AG08395 (cell line): ENCODE measurements around the gene NRXN2.
"Not testable (repeated sequence)": the region's sequence is repeated elsewhere in the genome, so short reads cannot be mapped to it uniquely, and the experiment has no call there.

Source experiments
- DNase-seq: peaks from one replicate; pipeline ENCODE4 v3.0.0; 2012; ENCODE audit warnings: mixed read lengths, low spot score

The NRXN2 gene

GRCh38 chr11:64674774-64675173 lies 48.2 kb downstream of the NRXN2 start:
- no peak for DNase-seq

GRCh38 chr11:64673279-64673678 lies 49.7 kb downstream of the NRXN2 start:
- no peak for DNase-seq

- DNase-seq = no peak
These were observed 50.1 kb downstream of the NRXN2 start for GRCh38 chr11:64672875-64673274.

GRCh38 chr11:64670975-64671374 lies 52.0 kb downstream of the NRXN2 start:
- DNase-seq = no peak

DNA sequence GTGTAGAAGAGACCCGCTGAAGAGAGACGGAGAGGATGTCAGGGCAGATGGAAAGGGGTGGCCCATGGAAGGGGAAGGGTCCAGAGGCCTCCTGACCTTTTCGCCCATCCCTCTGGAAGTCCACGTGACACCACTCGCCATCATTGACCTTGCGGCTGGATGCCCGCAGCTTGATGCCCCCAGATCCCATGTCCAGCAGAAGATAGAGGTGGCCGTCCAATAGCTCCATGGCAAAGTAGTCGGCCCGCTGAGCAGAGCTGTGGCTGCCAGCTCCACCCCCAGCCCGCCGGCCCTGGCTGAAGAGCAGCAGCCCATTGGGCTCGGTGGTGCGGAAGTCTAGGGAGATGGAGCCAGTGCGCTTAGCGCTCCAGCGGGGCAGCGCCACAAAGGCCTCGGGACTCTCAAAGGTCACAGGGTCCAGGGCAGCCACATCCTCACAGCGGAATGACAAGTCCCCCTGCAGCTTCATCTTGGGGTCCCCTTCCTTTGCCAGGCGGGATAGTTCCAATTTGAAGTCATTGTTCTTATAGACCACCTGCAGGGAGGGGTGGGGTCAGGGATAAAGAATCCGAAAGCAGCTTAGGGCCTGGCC lies 55.7 kb downstream of the NRXN2 start:
- DNase-seq = no peak

GRCh38 chr11:64665411-64665821 lies 57.6 kb downstream of the NRXN2 start:
- DNase-seq = no peak

DNA sequence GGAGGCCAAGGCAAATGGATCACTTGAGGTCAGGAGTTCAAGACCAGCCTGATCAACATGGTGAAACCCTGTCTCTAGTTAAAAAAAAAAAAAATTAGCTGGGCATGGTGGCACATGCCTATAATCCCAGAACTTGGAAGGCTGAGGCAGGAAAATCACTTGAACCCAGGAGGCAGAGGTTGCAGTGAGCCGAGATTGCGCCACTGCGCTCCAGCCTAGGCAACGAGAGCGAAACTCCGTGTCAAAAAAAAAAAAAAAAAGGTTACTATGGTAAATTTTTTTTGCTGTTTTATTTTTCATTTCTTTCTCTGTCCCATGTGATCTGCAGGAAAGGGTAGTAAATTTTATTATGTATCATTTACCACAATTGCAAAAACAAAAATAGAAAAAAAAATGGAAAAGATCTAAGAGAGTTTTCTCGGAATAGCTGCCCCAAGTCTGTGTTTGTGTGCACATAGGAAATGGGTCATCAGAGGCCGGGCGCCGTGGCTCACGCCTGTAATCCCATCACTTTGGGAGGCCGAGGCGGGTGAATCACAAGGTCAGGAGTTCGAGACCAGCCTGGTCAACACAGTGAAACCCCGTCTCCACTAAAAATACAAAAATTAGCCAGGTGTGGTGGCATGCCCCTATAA lies 58.6 kb downstream of the NRXN2 start:
- not testable (repeated sequence) for DNase-seq

DNA sequence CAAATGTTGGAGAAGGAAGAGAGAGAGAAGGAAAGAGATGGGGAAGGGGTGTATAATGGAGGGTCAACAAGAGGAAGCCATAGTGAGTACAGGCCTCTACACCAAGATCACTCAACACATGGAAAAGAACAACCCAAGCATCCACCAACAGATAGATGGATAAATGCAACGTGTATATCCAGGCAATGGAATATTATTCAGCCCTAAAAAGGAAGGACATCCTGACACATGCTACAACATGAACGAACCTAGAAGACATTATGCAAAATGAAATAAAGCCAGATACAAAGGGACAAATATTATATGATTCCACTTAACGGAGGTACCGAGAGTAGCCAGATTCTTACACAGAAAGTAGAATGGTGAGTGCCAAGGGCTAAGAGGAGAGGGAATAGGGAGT lies 59.3 kb downstream of the NRXN2 start:
- DNase-seq = no peak

- no peak for DNase-seq
These were observed 61.4 kb downstream of the NRXN2 start for GRCh38 chr11:64661614-64662013.

- DNase-seq = peak; percentile 86
These were observed 61.9 kb downstream of the NRXN2 start for GRCh38 chr11:64661146-64661545.

GRCh38 chr11:64660706-64661105 lies 62.3 kb downstream of the NRXN2 start:
- DNase-seq = no peak

GRCh38 chr11:64660205-64660604 lies 62.8 kb downstream of the NRXN2 start:
- DNase-seq = no peak

GRCh38 chr11:64659417-64660144 lies 63.4 kb downstream of the NRXN2 start:
- peak; percentile 95 for DNase-seq

GRCh38 chr11:64658265-64658664 lies 64.7 kb downstream of the NRXN2 start:
- no peak for DNase-seq

DNA sequence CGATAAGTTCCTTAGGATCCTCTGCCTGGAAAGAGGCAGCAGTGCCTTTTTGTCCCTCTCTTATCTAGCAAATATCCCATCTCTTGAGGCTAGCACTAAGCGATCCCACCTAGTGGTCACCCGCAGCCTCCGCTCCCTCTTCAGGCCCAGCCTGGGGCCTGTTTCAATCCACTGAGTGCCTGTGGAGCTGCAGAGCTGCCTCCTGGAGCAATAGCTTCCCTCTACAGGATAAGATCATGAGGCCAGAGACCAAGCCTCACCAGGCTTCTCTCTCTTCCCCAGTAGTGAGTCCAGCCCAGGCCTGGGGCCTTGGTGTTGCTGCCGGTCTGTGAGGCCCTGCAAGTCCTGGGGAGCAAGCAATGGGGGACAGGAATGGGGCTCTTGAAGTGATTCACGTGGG lies 66.1 kb downstream of the NRXN2 start:
- no peak for DNase-seq

- peak; percentile 26 for DNase-seq
These were observed 66.9 kb downstream of the NRXN2 start for GRCh38 chr11:64655941-64656601.

- DNase-seq = no peak
These were observed 67.9 kb downstream of the NRXN2 start for GRCh38 chr11:64654958-64655541.

DNA sequence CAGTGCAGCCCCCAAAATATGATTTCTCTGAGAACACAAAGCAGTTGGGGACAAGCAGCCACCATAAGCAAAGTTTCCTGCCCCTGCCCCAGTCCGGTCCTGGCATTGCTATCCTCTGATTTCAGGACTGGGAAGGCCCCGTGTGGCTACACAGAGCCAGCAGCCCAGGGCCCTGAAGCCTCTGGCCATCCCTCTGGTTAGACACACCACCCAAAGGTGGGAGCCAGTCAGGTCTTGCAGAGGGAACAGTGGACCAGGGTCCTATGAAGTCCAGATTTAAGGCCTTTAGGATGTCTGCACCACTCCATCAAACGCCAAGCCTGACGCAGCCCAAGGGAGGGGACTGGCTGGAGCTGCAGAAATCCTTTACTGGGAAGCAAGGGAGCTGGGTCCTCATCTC lies 68.6 kb downstream of the NRXN2 start:
- no peak for DNase-seq

DNA sequence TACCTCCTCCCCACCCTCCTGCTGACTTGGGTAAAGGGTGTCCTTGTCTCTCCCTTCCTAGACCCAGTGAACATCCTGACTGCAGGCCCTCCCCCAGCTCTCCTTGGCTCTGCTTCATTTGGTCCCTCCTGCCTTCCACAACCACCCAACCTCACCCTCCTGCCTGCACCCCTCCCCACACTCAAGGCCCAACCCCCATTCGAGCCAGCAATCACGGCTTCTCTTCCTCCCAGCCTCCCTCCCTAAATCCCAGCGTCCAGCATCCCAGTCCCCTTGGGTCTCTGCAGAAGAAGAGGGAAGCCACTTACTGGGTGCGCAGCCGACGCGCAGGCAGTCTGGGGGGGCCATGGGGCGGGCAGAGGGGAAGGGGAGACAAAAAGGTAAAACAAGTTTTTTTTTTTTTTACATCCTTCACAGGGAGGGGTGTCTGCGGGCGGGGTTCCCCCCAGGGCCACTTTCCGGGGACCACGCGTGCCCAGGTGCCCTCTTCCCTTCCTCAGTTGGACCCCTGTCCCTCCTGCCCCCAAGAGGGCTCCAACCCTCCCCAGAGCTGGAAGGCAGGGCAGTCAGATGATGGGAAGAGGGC lies 69.5 kb downstream of the NRXN2 start:
- no peak for DNase-seq

DNA sequence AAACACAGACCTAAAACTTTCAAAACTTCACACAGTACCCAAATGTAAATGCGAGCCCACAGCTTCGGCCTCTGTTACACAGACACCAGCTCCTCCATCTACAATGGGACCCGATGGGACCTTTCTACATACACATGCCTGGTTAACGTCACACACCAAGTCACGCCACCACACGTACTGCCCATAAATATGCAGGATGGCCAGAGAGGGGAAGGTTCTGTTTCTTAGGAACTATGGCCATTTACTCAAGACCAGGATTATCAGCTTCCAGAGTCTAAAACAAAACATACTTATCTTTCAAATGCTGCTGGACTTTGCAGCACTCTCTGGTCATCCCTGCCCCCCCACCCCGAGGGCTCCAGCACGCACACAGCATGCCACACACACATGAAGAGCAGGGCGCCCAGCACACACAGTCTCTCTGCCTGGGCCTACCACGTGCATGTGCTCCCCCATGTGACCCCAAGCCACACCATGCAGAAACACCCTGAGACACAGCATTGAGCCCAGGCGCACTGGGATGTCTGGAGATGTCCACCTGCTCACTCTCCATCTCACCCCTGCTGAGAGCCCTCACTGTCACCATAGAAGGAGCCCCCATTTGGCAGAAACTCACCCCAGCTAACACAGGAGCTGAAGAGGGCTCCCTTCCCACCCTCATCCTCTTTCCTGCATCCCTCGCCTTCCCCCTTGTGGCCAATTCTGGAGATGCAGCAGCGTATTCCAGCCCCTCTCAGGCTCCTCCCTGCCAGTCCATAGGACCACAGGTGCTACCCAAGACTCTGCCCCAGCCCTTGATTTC lies 70.2 kb downstream of the NRXN2 start:
- peak; percentile 84 for DNase-seq

GRCh38 chr11:64650923-64651523 lies 72.0 kb downstream of the NRXN2 start:
- DNase-seq = peak; percentile 59
